Measurements from ENCODE around the gene PRDM7. TPM values are rescaled to one million over a fixed set of nuclear protein-coding genes. Genes with fewer than 3 reads are reported as not detected.
"Not testable (repeated sequence)": the region's sequence is repeated elsewhere in the genome, so short reads cannot be mapped to it uniquely, and the experiment has no call there.

Gene PRDM7
- total RNA-seq, 1 donor from 2014 or later = not detected

DNA sequence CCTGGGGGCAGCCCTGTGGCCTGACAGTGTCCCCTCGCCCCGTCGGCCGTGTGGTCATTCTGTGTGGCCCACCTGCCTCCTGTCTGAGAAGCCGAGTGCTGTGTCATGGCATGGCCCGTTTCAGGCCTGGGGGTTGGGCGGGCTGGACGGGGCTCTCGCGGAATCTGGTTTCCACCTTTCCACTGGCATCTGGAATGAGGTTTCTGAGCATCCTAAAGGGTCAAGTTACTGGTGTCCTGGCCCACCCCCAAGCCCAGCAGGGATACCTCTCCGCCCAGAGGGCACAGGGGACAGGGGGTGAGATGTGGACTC lies 65.7 kb downstream of the PRDM7 start:
- no peak for DNase-seq

DNA sequence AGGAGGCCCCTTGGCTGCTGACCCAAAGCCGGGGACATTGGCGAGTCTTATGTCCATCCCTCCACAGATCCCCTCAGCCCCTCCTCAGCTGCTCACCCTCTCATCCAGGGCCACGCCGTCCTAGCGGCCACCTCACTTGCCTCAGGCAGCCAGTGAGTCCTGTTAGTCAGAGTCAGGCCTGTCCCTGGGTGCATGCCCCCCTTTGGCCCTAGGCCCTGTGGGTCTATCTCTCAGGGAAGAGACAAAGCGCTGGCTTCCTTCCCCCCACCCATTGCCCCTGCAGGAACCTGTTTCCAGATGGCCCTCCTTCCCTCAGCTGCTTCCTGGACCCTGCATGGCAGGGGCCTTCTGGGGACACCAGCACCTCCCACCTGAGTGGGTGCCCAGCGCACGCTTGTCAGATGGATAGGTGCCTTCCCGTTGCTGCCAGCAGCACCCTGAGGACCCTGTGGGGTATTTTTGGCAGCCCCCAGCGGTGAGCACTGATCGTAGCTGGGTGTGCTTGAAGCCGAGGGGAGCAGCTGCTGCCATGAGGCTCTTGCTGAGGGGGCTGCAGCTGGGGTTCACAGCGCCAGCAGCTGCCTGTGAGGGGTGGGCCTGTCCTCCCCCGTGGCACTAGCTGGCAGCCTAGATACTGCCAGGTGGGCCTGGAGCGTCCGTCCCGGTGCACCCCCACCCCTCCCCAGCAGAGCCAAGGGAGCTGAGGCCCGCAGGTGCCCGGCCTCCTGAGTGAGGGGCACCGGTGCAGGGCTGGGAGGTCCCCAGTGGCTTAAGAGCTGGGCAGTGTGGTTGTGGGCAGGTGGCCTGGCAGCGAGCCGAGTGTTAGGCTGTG lies 66.2 kb downstream of the PRDM7 start:
- no peak for DNase-seq

DNA sequence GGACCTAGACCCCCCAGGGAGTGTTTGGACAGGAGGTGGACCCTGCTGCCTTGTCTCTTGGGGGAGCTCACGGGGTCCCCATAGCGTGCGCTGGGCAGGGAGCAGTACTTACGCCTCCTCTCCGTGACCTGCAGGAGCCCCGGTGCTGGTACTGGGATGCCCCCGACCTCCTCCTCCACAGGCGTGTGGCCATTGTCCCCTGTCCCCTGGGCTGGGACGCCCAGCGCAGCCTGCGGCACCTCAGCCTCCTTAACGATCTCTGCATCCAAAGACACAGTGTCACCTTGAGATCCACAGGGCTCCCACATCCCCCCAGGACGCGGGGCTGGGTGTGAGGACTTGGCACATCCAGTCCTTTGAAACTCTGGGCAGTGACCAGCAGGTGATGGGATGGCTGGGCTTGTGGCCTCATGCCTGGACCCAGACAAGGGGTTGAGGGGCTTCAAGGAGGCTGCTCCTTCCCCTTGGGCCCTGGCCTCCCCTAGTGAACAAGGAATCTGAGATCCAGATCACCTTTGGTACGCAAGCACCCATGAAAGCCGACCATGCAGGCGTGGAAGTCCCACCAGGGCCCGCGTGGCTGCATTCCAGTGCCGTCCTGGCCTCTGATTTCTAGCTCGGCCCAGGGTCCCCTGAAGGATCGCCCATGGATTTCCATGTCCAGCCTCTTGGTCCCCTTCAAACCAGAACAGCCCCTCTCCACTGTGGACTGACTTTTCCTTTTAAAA lies 67.8 kb downstream of the PRDM7 start:
- no peak for DNase-seq

DNA sequence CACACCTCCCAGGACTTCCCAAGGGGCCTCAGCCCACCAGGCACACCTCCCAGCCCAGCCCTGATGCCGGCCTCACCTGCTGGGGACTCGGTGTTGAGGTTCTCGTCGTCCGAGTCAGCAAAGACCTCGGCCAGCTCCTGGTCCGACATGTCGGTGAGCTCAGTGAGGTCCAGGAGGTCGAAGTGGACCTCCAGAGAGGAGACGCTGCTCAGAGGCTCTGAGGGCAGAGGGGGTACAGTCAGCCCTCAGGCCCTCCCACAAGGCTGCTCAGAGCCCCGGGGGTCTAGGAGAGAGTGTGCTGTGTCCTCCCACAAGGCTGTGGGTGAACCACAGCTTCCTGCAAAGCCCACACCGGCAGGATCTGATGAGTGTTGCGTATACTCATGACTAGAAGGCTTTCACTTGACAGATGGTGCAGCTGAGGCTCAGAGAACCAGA lies 68.4 kb downstream of the PRDM7 start:
- DNase-seq = no peak

DNA sequence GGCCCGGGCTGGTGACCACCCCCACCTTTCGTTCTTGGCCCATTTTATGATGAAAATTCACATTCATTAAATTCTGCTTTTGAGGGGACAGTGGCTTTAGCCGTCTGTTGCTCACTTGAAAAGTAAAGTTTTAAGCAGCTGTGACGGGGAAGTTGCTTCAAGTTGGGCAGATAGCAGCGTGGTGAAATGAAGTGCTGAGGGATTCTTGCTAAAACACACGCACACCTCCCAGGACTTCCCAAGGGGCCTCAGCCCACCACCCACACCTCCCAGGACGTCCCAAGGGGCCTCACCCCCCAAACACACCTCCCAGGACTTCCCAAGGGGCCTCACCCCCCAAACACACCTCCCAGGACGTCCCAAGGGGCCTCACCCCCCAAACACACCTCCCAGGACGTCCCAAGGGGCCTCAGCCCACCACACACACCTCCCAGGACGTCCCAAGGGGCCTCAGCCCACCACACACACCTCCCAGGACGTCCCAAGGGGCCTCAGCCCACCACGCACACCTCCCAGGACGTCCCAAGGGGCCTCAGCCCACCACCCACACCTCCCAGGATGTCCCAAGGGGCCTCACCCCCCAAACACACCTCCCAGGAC lies 69.4 kb downstream of the PRDM7 start:
- DNase-seq = not testable (repeated sequence)

DNA sequence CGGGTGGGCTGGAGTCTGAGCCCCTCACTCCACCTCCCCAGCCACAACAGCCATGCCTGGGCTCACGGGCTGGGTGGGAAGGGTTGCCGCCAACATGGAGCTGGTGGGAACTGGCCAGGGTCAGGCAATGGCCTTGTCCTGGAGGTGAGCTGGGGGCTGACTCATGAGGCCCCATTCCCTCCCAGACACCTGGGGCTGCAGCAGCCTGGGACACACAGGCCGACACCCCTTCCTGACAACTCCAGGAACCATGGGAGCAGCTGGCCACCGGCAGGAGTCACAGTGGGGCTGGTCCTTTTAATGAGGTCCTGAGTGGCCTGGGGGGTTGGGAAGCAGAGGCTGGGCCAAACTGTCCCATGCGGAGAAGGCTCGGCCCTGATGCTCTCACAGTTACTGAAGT lies 70.1 kb downstream of the PRDM7 start:
- no peak for DNase-seq

Other genes with a start within 250 kb of the PRDM7 start
- 2.1 and 2.7 TPM in 2 replicates for gene SPIRE2, start 248.9 kb downstream of the PRDM7 start, total RNA-seq
- gene TCF25, start 203.7 kb downstream of the PRDM7 start, total RNA-seq = 170 and 206 TPM in 2 replicates
- gene MC1R, start 158.5 kb downstream of the PRDM7 start, total RNA-seq = 2.3 and 2.6 TPM in 2 replicates
- 102 and 167 TPM in 2 replicates for gene TUBB3, start 154.0 kb downstream of the PRDM7 start, total RNA-seq
- gene DEF8, start 128.6 kb downstream of the PRDM7 start, total RNA-seq = 120 and 125 TPM in 2 replicates
- 10.4 and 29.8 TPM in 2 replicates for gene DBNDD1, start 57.9 kb downstream of the PRDM7 start, total RNA-seq